ENCODE measurements around the gene SPHK1. TPM values are rescaled to one million over a fixed set of nuclear protein-coding genes. Genes with fewer than 3 reads are reported as not detected.

The SPHK1 gene
- total RNA-seq, 2 donors from 2014 or later: 4.8 to 27.9 TPM

- intact Hi-C loops (cut with DNase I): no loop called here
- peak; percentile 74 for DNase-seq
- peak in 1 of 2 donors; percentile 6 for ATAC-seq
Measured at GRCh38 chr17:76382351-76382802, 2.0 kb upstream of the SPHK1 start.

GRCh38 chr17:76382803-76383545 is 1.4 kb upstream of the SPHK1 start:
- peak; percentile 25 to 47 for ATAC-seq
- DNase-seq: peak; percentile 77
- intact Hi-C loops (cut with DNase I): no loop called here

DNA sequence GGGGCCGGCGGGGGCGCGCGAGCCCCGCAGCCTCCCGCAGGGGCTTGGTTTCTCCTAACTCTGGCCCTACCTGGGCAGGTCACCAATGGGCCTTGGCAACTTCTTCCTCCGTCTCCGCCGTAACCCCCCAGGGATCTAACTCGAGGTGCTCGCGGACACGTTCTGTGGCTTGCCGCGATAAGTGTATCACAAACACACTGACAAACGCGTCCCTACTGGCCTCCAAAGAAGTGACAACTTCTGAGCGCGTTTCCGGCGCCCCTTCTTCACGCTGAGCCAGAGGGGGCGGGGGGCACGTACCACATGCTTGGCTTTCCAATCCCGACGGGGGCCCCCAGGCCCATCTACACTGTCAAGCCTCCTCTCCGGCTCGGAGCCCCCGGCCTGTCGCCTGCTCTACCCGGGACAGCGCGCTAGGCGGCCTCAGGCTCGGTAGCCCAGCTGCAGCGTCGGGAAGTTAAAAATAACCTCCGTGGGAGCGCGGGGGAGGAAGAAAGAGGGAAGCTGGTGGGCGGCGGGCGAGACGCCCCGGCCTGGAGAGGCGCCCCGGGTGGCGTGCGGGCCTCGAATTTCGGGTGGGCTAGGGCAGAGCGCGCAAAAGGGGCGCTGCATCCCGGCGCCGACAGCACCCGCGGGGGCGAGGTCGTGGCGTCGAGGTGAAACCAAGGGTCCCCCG is 725 bp upstream of the SPHK1 start:
- ATAC-seq: peak; percentile 18 to 51
- peak; percentile 69 for DNase-seq
- intact Hi-C loops (cut with DNase I): no loop called here

GRCh38 chr17:76384987-76385891 is 830 bp downstream of the SPHK1 start:
- peak; percentile 2 to 36 for ATAC-seq
- intact Hi-C loops (cut with DNase I): no loop called here
- DNase-seq: peak; percentile 81

DNA sequence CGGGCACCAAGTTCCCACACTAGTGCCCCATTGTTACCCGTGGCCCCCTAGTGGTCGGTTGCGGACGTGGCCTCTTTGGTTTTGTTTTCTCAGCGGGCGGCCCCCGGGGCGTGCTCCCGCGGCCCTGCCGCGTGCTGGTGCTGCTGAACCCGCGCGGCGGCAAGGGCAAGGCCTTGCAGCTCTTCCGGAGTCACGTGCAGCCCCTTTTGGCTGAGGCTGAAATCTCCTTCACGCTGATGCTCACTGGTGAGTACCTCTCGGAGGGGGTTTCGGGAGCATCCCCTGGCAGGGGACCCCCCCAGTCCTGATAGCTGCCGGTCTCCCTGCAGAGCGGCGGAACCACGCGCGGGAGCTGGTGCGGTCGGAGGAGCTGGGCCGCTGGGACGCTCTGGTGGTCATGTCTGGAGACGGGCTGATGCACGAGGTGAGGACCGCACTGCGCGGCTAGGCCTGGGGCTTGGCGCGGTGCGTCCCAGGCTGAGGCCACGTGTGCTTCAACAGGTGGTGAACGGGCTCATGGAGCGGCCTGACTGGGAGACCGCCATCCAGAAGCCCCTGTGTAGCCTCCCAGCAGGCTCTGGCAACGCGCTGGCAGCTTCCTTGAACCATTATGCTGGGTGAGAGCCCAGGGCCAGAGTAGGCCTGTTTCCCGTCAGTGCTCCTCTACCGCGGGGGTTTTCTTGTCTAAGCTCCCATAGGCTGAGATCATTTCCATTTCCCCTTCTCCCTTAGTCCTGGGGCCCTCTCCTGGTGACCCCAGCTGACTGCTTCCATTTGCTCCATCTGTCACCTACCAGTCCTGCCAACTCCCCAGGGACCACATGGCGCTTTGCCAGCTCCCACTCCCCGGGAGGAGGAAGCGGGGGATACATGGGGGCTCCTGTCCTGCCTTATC is 1.7 kb downstream of the SPHK1 start:
- intact Hi-C loops (cut with DNase I): no loop called here
- ATAC-seq (peak; percentile 34 to 44), DNase-seq (peak; percentile 87)

GRCh38 chr17:76386966-76387765 is 2.8 kb downstream of the SPHK1 start:
- no peak for DNase-seq
- ATAC-seq: no peak
- intact Hi-C loops (cut with DNase I): no loop called here

GRCh38 chr17:76388966-76389888 is 4.8 kb downstream of the SPHK1 start:
- no peak for ATAC-seq

DNA sequence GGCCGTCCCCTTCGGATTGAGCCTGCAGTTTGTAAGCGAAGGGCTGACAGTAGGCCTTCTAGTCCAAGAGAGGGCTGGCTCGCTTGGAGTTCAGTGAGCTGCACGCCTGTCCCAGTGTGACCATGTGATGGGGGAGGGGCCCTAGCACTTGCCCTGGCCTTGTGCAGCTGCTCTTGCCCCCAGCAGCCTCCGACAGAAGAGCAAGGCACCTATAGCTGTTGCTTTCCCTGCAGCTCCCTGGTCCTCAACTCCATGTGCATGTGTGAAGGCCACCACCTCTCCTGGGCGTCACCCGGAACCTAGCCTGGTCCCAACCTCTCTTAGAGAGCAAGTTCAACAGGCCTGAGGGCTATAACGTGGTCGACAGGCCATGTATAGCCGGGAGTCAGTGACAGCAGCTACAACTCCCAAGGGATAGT is 5.6 kb downstream of the SPHK1 start:
- ATAC-seq: no peak
- intact Hi-C loops (cut with DNase I): no loop called here
- DNase-seq: no peak

More at GRCh38 chr17:76388966-76389888, 4.8 kb downstream of the SPHK1 start:
- intact Hi-C loops (cut with DNase I): no loop called here
- no peak for DNase-seq

- intact Hi-C loops (cut with DNase I): no loop called here
- no peak for DNase-seq
- ATAC-seq: no peak
Measured at GRCh38 chr17:76391200-76391715, 6.8 kb downstream of the SPHK1 start.

DNA sequence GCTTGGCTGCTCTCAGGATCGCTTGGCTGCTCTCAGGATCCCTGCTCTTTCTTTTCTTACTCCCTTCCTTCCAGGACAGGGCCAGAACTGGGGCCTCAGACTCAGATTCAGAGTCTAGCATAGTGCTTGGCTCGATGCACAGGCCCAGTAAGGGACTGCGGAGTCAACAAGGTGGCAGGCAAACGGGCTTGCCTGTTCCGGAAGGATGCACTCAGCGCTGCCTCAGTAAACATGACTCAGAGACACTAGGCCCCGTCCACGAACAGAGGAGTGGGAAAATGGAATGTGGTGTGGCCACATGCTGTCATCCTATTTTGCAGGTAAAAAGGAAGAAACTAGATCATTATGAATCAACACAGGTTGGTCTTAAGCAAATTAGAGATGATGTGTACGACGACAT is 9.8 kb downstream of the SPHK1 start:
- no peak for DNase-seq

GRCh38 chr17:76395980-76396379 is 11.6 kb downstream of the SPHK1 start:
- intact Hi-C loops (cut with DNase I): loop anchor here in 1 of 2 donors (5.0 kb wide), 1 partner anchor 94 kb away; no protein-coding TSS in a partner anchor
- DNase-seq (no peak), ATAC-seq (no peak)

More for the DNA sequence above, 9.8 kb downstream of the SPHK1 start:
- intact Hi-C loops (cut with DNase I): no loop called here
- no peak for ATAC-seq

DNA sequence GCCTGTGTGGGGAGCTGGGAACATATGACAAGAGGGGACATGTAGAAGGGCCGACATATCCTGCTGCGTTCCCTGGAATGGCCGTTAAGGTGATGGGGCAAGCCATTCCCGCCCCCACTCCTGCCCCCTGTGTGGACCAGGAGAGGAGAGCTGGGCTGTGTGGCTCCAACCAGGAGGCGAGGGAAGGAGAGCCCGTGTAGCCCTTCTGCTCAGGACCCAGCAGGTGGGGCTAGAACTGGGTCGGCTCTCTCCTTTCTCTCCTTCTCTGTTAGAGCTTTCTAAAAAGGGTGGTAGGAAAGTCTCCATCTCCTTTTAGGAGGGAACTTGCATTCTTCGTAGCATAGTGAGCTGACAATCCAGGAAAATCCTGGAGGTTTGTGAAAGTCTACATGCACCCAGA is 12.8 kb downstream of the SPHK1 start:
- DNase-seq: no peak
- intact Hi-C loops (cut with DNase I): loop anchor here in 1 of 2 donors (5.0 kb wide), 1 partner anchor 95 kb away; no protein-coding TSS in a partner anchor

GRCh38 chr17:76397687-76398522 is 13.5 kb downstream of the SPHK1 start:
- peak; percentile 79 to 80 for ATAC-seq
- DNase-seq: peak; percentile 90
- intact Hi-C loops (cut with DNase I): loop anchor here in 1 of 2 donors (5.0 kb wide), 1 partner anchor 96 kb away; no protein-coding TSS in a partner anchor

More for the DNA sequence above, 12.8 kb downstream of the SPHK1 start:
- ATAC-seq: no peak

DNA sequence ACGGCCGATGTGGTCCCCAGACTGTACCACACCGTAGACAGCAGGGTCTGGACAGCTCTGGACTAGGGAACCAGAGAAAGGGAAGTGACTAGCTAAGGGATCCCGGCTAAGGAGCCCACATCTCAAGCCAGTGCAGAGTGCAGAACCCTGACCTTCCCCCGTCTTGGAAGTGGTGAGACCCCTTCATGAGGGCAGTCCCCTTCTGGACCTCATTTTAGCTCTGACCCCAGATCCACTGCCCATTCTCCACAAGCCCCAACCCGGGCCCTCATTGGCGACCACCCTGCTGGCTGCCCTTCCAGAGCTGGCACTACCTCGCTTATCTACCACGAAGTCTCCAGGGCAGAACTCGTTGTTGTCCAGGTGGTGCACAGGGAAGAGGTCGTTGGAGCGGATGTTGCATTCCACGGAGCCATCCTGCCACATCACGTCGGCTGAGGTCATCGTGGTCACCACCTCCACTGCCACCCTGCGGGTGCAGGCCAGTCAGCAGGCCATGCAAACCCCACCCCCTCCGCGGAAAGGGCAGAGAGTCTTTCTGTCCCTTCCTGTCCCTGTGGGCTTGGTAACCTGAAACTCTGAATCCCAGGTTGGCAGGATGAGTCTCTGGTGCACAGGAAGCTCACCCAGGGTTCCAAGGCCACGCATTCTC is 14.2 kb downstream of the SPHK1 start:
- intact Hi-C loops (cut with DNase I): loop anchor here (1.0 to 5.0 kb wide), 2 partner anchors 94 to 96 kb away; no protein-coding TSS in a partner anchor
- DNase-seq: no peak
- peak; percentile 6 to 20 for ATAC-seq

Data from left cardiac atrium (tissue), 4 donors.